ENCODE data around the gene PARP3.
"Not testable (repeated sequence)": the region's sequence is repeated elsewhere in the genome, so short reads cannot be mapped to it uniquely, and the experiment has no call there.

Gene PARP3

GRCh38 chr3:51975852-51976549 lies 33.8 kb downstream of the PARP3 start:
- Mint-ChIP-seq H3K36me3 (ENCODE audit: low read depth) (peaks cover 3% of the 10 kb centered on the region), H3K4me3 (peak overlapping the region; percentile 80), H3K27ac (peak overlapping the region; percentile 59), H3K4me1 (peaks cover 37% of the 10 kb centered on the region), H3K9me3 (no peaks in the 10 kb centered on the region), H3K27me3 (no peaks in the 10 kb centered on the region)
- ATAC-seq, result no peak
- peak; percentile 59 for DNase-seq

DNA sequence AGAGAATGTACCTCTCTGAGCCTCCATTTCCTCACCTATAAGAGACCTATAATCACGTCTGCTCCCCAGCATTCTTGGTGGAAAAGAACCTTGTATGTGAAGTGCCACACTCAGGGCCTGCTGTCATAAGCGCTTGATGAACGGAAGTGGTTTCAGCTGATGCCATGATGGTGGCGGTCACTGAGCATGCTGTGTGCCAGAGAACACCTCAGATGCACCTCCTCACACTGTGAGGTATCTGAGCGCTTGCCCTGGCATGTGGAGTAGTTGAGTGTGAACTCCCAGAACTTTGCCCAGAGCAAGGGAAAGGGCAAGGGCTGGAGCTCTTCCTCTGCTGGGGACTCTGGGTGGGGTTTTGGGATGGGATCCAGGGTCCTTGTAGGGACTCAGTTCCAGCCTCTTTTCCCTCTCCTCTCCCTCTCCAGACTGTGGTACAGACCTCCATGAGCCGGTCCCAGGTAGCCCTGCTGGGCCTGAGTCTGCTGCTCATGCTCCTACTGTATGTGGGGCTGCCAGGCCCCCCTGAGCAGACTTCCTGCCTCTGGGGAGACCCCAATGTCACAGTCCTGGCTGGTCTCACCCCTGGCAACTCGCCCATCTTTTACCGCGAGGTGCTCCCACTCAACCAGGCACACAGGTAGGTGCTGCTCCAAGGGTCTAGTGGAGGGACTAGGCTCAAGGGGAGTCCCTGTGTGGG lies 35.4 kb downstream of the PARP3 start:
- DNase-seq, result no peak
- Mint-ChIP-seq H3K4me1 (peaks cover 41% of the 10 kb centered on the region), H3K9me3 (no peaks in the 10 kb centered on the region), H3K36me3 (ENCODE audit: low read depth) (peaks cover 3% of the 10 kb centered on the region), H3K4me3 (no peak overlapping the region), H3K27ac (peak overlapping the region; percentile 45), H3K27me3 (no peaks in the 10 kb centered on the region)
- ATAC-seq, result no peak

DNA sequence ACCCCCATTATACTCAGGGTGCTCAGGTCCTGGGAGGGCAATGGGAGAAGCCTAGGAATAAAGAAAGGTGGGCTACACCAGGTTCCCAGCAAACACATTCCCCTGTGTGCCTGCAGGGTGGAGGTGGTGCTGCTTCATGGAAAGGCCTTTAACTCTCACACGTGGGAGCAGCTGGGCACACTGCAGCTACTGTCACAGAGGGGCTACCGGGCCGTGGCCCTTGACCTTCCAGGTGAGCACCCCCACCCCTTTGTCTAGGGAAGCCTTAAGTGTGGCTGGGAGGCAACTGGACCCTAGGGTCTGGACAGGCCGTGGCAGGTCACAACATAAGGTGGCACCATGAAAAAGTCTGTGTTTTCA lies 36.0 kb downstream of the PARP3 start:
- H3K9me3 Mint-ChIP-seq, result no peaks in the 10 kb centered on the region
- peaks cover 44% of the 10 kb centered on the region for H3K4me1 Mint-ChIP-seq
- H3K27ac Mint-ChIP-seq, result no peak overlapping the region
- no peak overlapping the region for H3K4me3 Mint-ChIP-seq
- H3K27me3 Mint-ChIP-seq, result no peaks in the 10 kb centered on the region
- no peak for ATAC-seq
- peaks cover 3% of the 10 kb centered on the region for H3K36me3 Mint-ChIP-seq (ENCODE audit: low read depth)
- no peak for DNase-seq

GRCh38 chr3:51980253-51980652 lies 38.1 kb downstream of the PARP3 start:
- Mint-ChIP-seq H3K9me3 (no peaks in the 10 kb centered on the region), H3K36me3 (ENCODE audit: low read depth) (no peaks in the 10 kb centered on the region), H3K27ac (no peak overlapping the region), H3K4me3 (no peak overlapping the region), H3K27me3 (no peaks in the 10 kb centered on the region), H3K4me1 (peaks cover 44% of the 10 kb centered on the region)
- no peak for DNase-seq
- ATAC-seq, result no peak

GRCh38 chr3:51982352-51982837 lies 40.2 kb downstream of the PARP3 start:
- peak; percentile 40 for ATAC-seq
- DNase-seq, result peak; percentile 56
- Mint-ChIP-seq H3K4me3 (peak overlapping the region; percentile 92), H3K9me3 (no peaks in the 10 kb centered on the region), H3K4me1 (peaks cover 27% of the 10 kb centered on the region), H3K36me3 (ENCODE audit: low read depth) (no peaks in the 10 kb centered on the region), H3K27ac (peak overlapping the region; percentile 91), H3K27me3 (no peaks in the 10 kb centered on the region)

- H3K27me3 Mint-ChIP-seq, result no peaks in the 10 kb centered on the region
- H3K4me1 Mint-ChIP-seq, result peaks cover 24% of the 10 kb centered on the region
- no peaks in the 10 kb centered on the region for H3K9me3 Mint-ChIP-seq
- peak within 1 kb of the TSS; percentile 91 for H3K27ac Mint-ChIP-seq
- H3K4me3 Mint-ChIP-seq, result peak within 1 kb of the TSS; percentile 92
- ATAC-seq, result peak; percentile 93
- DNase-seq, result peak; percentile 85
- H3K36me3 Mint-ChIP-seq (ENCODE audit: low read depth), result no peaks in the 10 kb centered on the region
Measured at GRCh38 chr3:51982838-51983577, 40.8 kb downstream of the PARP3 start, which contains the start of gene ACY1. TSS of gene ACY1 (plus strand) at chr3:51983535. CDS start at chr3:51984065, 530 bp downstream.

DNA sequence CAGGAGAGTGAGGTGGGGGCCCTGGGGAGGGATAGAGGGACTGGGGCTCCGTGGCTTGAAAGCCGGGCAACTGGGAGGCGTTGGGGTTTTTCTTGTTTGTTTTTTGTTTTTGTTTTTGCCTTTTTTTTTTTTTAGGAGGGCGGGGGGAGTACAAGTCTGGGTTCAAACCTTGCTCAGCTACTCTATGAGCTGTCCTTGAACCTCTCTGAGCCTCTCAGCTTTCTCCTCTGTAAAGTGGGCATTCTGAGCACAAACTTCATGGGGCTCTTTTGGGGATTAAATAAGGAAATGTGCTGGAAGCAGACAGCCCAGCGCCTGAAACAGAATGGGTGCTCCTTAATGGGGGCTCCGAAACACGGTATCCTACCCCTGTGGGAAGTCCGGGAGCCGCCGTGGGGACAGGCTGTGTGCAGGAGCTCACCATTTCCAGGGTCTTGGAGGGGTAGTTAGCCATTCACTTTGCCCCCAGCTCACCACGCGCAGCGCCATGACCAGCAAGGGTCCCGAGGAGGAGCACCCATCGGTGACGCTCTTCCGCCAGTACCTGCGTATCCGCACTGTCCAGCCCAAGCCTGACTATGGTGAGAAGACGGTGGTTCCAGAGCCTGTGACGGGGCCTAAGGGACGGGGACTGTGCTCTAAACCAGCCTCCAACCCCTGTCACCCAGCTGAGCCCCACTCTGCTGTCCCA lies 41.6 kb downstream of the PARP3 start:
- peak overlapping the region; percentile 91 for H3K27ac Mint-ChIP-seq

GRCh38 chr3:51984269-51984647 lies 42.1 kb downstream of the PARP3 start:
- no peak for DNase-seq
- Mint-ChIP-seq H3K4me1 (peaks cover 24% of the 10 kb centered on the region), H3K27ac (peak overlapping the region; percentile 91), H3K27me3 (no peaks in the 10 kb centered on the region), H3K4me3 (peak overlapping the region; percentile 92), H3K36me3 (ENCODE audit: low read depth) (peaks cover 2% of the 10 kb centered on the region), H3K9me3 (no peaks in the 10 kb centered on the region)
- no peak for ATAC-seq

More for the DNA sequence above, 41.6 kb downstream of the PARP3 start:
- Mint-ChIP-seq H3K4me1 (peaks cover 24% of the 10 kb centered on the region), H3K4me3 (peak overlapping the region; percentile 92), H3K27me3 (no peaks in the 10 kb centered on the region), H3K9me3 (no peaks in the 10 kb centered on the region), H3K36me3 (ENCODE audit: low read depth) (no peaks in the 10 kb centered on the region)
- no peak for DNase-seq
- no peak for ATAC-seq

- Mint-ChIP-seq H3K4me3 (peak overlapping the region; percentile 92), H3K36me3 (ENCODE audit: low read depth) (peaks cover 2% of the 10 kb centered on the region), H3K4me1 (peaks cover 24% of the 10 kb centered on the region), H3K27me3 (no peaks in the 10 kb centered on the region), H3K9me3 (no peaks in the 10 kb centered on the region), H3K27ac (peak overlapping the region; percentile 15)
- ATAC-seq (no peak), DNase-seq (no peak)
Measured at GRCh38 chr3:51985063-51985462, 42.9 kb downstream of the PARP3 start.

- no peak overlapping the region for H3K27ac Mint-ChIP-seq
- no peaks in the 10 kb centered on the region for H3K27me3 Mint-ChIP-seq
- ATAC-seq (no peak), DNase-seq (no peak)
- H3K36me3 Mint-ChIP-seq (ENCODE audit: low read depth), result peaks cover 2% of the 10 kb centered on the region
- no peaks in the 10 kb centered on the region for H3K9me3 Mint-ChIP-seq
- peaks cover 24% of the 10 kb centered on the region for H3K4me1 Mint-ChIP-seq
- H3K4me3 Mint-ChIP-seq, result no peak overlapping the region
Measured at GRCh38 chr3:51986010-51986947, 44.1 kb downstream of the PARP3 start.

- Mint-ChIP-seq H3K36me3 (ENCODE audit: low read depth) (peaks cover 12% of the 10 kb centered on the region), H3K27ac (no peak overlapping the region), H3K9me3 (no peaks in the 10 kb centered on the region), H3K4me3 (no peak overlapping the region), H3K4me1 (peaks cover 20% of the 10 kb centered on the region), H3K27me3 (no peaks in the 10 kb centered on the region)
- no peak for DNase-seq
- no peak for ATAC-seq
Measured at GRCh38 chr3:51987568-51987967, 45.4 kb downstream of the PARP3 start.

DNA sequence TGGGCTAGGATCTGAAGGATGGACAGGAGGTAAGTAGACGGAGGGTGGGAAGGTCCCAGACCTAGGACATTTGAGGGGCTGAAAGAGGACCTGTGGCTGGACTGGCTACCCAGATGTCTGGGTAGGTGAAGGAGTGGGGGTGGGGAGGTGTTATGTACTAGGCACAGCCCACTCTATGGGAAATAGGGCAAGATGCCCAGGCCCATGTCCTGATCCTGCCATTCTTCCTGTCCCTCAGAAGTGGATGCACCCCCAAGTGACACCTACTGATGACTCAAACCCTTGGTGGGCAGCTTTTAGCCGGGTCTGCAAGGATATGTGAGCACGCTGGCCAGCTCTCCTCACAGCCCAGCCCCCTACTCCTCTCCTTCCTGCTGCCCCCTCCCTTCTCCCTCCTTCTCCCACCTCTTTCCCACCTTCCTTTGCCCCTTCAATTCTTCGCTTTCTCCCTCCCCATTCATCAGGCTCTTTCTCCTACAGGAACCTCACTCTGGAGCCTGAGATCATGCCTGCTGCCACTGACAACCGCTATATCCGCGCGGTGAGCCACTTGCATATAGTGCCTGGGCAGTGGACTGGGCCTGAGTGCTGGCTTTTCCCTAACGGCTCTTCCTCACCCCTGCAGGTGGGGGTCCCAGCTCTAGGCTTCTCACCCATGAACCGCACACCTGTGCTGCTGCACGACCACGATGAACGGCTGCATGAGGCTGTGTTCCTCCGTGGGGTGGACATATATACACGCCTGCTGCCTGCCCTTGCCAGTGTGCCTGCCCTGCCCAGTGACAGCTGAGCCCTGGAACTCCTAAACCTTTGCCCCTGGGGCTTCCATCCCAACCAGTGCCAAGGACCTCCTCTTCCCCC lies 46.4 kb downstream of the PARP3 start:
- Mint-ChIP-seq H3K4me3 (no peak overlapping the region), H3K4me1 (peaks cover 23% of the 10 kb centered on the region), H3K9me3 (no peaks in the 10 kb centered on the region), H3K36me3 (ENCODE audit: low read depth) (peaks cover 20% of the 10 kb centered on the region), H3K27me3 (no peaks in the 10 kb centered on the region), H3K27ac (peak overlapping the region; percentile 46)
- no peak for DNase-seq
- no peak for ATAC-seq

DNA sequence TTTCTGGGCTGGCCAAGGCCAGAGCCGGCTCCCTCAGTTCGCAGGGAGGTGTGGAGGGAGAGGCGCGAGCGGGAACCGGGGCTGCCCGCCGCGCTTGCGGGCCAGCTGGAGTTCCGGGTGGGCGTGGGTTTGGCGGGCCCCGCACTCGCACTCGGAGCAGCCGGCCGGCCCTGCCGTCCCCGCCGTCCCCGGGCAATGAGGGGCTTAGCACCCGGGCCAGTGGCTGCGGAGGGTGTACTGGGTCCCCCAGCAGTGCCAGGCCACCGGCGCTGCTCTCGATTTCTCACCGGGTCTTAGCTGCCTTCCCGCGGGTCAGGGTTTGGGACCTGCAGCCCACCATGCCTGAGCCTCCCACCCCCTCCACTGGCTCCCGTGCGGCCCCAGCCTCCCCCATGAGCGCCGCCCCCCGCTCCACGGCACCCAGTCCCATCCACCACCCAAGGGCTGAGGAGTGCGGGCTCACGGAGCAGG lies 48.4 kb downstream of the PARP3 start:
- not testable (repeated sequence) for H3K9me3 Mint-ChIP-seq, ATAC-seq, H3K27me3 Mint-ChIP-seq, H3K27ac Mint-ChIP-seq, H3K4me3 Mint-ChIP-seq, DNase-seq
- H3K4me1 Mint-ChIP-seq, result peaks cover 34% of the 10 kb centered on the region
- peaks cover 40% of the 10 kb centered on the region for H3K36me3 Mint-ChIP-seq (ENCODE audit: low read depth)

Data from activated naive CD8-positive, alpha-beta T cell treated with anti-CD3 and anti-CD28 coated beads, Interleukin-2, amount 50 U/mL, for 24 hours (primary cell).